HCT116 (cell line): ENCODE data around the gene NAA40. TPM values are rescaled to one million over a fixed set of nuclear protein-coding genes. Genes with fewer than 3 reads are reported as not detected.

Experiments used
- ATAC-seq: fragments of 200-7000 bp; cut with Tn5 transposase; 2 replicates; pipeline ENCODE4 v1.9.1; 2020; ENCODE audit warnings: mild to moderate bottlenecking, moderate library complexity
- BruUV-seq: library from RNA; stranded (reverse); fragments of 400-500 nt; replicated peaks from 2 replicates; lab custom pipeline; 2021; lab: Mats Ljungman, UMichigan
- CTCF ChIA-PET: fragments of 300-600 bp; sonication (Branson Sonifier 250); formaldehyde crosslinking; loops from one replicate; lab custom pipeline; 2021; ENCODE audit warnings: antibody characterized with exemption; lab: Charles Lee
- POLR2A ChIA-PET: fragments of 300-600, 350-600 bp; sonication (Branson Sonifier 250); formaldehyde crosslinking; loops from one replicate; lab custom pipeline; 2021; ENCODE audit warnings: antibody characterized with exemption; lab: Charles Lee
- RAD21 ChIA-PET, 2 experiments: fragments of 300-600 bp; sonication (Branson Sonifier 250); formaldehyde crosslinking; loops; one replicate each; lab custom pipeline; 2023; ENCODE audit warnings: low total read pairs in 2 of 2; ENCODE audit not compliant: uncharacterized antibody in 2 of 2, unreplicated experiment in 2 of 2, low non-redundant PET in 1 of 2; lab: Charles Lee
- DNase-seq: peaks from one replicate; pipeline ENCODE4 v3.0.0-alpha.2; 2010; ENCODE audit warnings: low read depth, low spot score
- H2AFZ ChIP-seq: fragments of 200-600 bp; shearing (Covaris generic), sonication (generic); 2 replicates; pipeline ENCODE4 v1.6.1; 2017; ENCODE audit warnings: low read depth, mixed run types, mixed read lengths, antibody characterized with exemption, low read length; ENCODE audit not compliant: poor library complexity, severe bottlenecking
- H3K27ac ChIP-seq: 2 replicates; pipeline ENCODE4 v1.5.1; 2012; ENCODE audit warnings: low read depth, low read length
- H3K27me3 ChIP-seq: fragments of 200-600 bp; sonication (generic); 2 replicates; pipeline ENCODE4 v1.6.1; 2016; ENCODE audit warnings: mixed run types, low read length, mixed read lengths; ENCODE audit not compliant: insufficient read depth
- H3K36me3 ChIP-seq, 2 experiments: fragments of 200-500 bp in 1 of 2; fragments of 200-600 bp in 1 of 2; sonication (Bioruptor generic) in 1 of 2; sonication (generic) in 1 of 2; 2 replicates each; pipeline versions ENCODE4 v1.5.1 to v1.6.1; 2014 to 2016; ENCODE audit warnings: low read length in 2 of 2, inconsistent platforms in 1 of 2, mixed read lengths in 1 of 2, mixed run types in 1 of 2; ENCODE audit not compliant: insufficient read depth in 2 of 2, control insufficient read depth in 1 of 2
- H3K4me1 ChIP-seq, 2 experiments: fragments of 200-600 bp in 1 of 2; sonication (generic) in 1 of 2; 2 replicates each; pipeline versions ENCODE4 v1.5.1 to v1.6.1; 2012 to 2017; ENCODE audit warnings: low read length in 2 of 2, inconsistent platforms in 1 of 2, mild to moderate bottlenecking in 1 of 2, mixed read lengths in 1 of 2, mixed run types in 1 of 2, moderate library complexity in 1 of 2; ENCODE audit not compliant: insufficient read depth in 2 of 2, control insufficient read depth in 1 of 2
- H3K4me2 ChIP-seq: fragments of 200-600 bp; sonication (generic); 2 replicates; pipeline ENCODE4 v1.6.1; 2017; ENCODE audit warnings: mixed run types, low read length, mixed read lengths
- H3K4me3 ChIP-seq, 2 experiments: fragments of 200-600 bp in 1 of 2; sonication (generic) in 1 of 2; replicated peaks in 1 of 2; 2 replicates each; pipeline ENCODE4 v1.5.1; 2011 to 2016; ENCODE audit warnings: low read length in 2 of 2, control low read depth in 1 of 2, low read depth in 1 of 2, mild to moderate bottlenecking in 1 of 2, mixed read lengths in 1 of 2, mixed run types in 1 of 2
- H3K79me2 ChIP-seq: fragments of 200-600 bp; sonication (generic); 2 replicates; pipeline ENCODE4 v1.6.1; 2017; ENCODE audit warnings: mild to moderate bottlenecking, mixed run types, low read length, moderate library complexity, mixed read lengths; ENCODE audit not compliant: insufficient read depth
- H3K9ac ChIP-seq: fragments of 200-600 bp; sonication (generic); 2 replicates; pipeline ENCODE4 v1.6.1; 2016; ENCODE audit warnings: low read length, mixed read lengths
- H3K9me2 ChIP-seq: fragments of 200-600 bp; sonication (generic), shearing (Covaris generic); 2 replicates; pipeline ENCODE4 v1.6.1; 2017; ENCODE audit warnings: mixed run types, mild to moderate bottlenecking, moderate library complexity; ENCODE audit not compliant: insufficient read depth
- H3K9me3 ChIP-seq, 2 experiments: fragments of 200-500 bp in 1 of 2; fragments of 200-600 bp in 1 of 2; sonication (Bioruptor generic) in 1 of 2; sonication (generic) in 1 of 2; 2 replicates each; pipeline ENCODE4 v1.6.1; 2014 to 2017; ENCODE audit warnings: low read length in 2 of 2, mixed read lengths in 2 of 2, inconsistent platforms in 1 of 2, low read depth in 1 of 2, mild to moderate bottlenecking in 1 of 2, mixed run types in 1 of 2, moderate library complexity in 1 of 2; ENCODE audit not compliant: control insufficient read depth in 1 of 2, insufficient read depth in 1 of 2
- H4K20me1 ChIP-seq: fragments of 200-600 bp; sonication (generic), shearing (Covaris generic); 2 replicates; pipeline ENCODE4 v1.6.1; 2017; ENCODE audit warnings: mixed run types, mild to moderate bottlenecking, moderate library complexity; ENCODE audit not compliant: insufficient read depth
- ATF3 ChIP-seq: IDR thresholded peaks from 2 replicates; pipeline ENCODE4 v1.6.1; 2012
- EGR1 ChIP-seq: IDR thresholded peaks from 2 replicates; pipeline ENCODE4 v1.6.1; 2012; ENCODE audit warnings: low read depth
- EZH2 ChIP-seq: fragments of 200-600 bp; sonication (generic); IDR thresholded peaks from 2 replicates; pipeline ENCODE4 v1.6.1; 2017; ENCODE audit warnings: antibody characterized with exemption, mixed run types
- JUND ChIP-seq: IDR thresholded peaks from 2 replicates; pipeline ENCODE4 v1.6.1; 2012
- POLR2AphosphoS5 ChIP-seq: IDR thresholded peaks from 2 replicates; pipeline ENCODE4 v1.6.1; 2011; ENCODE audit warnings: mild to moderate bottlenecking, low read depth, low read length, moderate library complexity
- REST ChIP-seq: IDR thresholded peaks from 2 replicates; pipeline ENCODE4 v1.6.1; 2012; ENCODE audit warnings: low read depth
- SIN3A ChIP-seq: IDR thresholded peaks from 2 replicates; pipeline ENCODE4 v1.6.1; 2012; ENCODE audit warnings: low read depth
- SRF ChIP-seq: IDR thresholded peaks from 2 replicates; pipeline ENCODE4 v1.6.1; 2012; ENCODE audit warnings: low read depth
- ZNF274 ChIP-seq: fragments of 200-500 bp; sonication (Bioruptor generic); IDR thresholded peaks from 2 replicates; pipeline ENCODE4 v1.6.1; 2014; ENCODE audit warnings: mild to moderate bottlenecking, low read depth, low read length, inconsistent platforms
- intact Hi-C: fragments of 100-400 bp; cut with micrococcal nuclease; formaldehyde crosslinking; loops from 2 replicates; pipeline ENCODE4 v1.10.0; 2022
- total RNA-seq: library from RNA; stranded (reverse); gene quantifications from one replicate; pipeline ENCODE4 v1.2.1, GENCODE V29; 2021; ENCODE audit not compliant: unreplicated experiment
- TF ChIP-seq, protein P1 (sequence below), 3 experiments: fragments of 200-600 bp in 1 of 3; sonication (generic) in 1 of 3; IDR thresholded peaks in 2 of 3; conservative IDR thresholded peaks in 1 of 3; 2 replicates each; pipeline ENCODE4 v1.5.1; 2012 to 2017; ENCODE audit warnings: low read depth in 2 of 3, low read length in 2 of 3, antibody characterized with exemption in 1 of 3, borderline replicate concordance in 1 of 3, control low read depth in 1 of 3, mild to moderate bottlenecking in 1 of 3, mixed read lengths in 1 of 3, mixed run types in 1 of 3, moderate library complexity in 1 of 3; ENCODE audit not compliant: insufficient read depth in 1 of 3

NAA40 gene
- total RNA-seq, 1 experiment from 2014 or later: 25.3 TPM

GRCh38 chr11:64001484-64002420 lies 63.0 kb downstream of the NAA40 start:
- Histone ChIP-seq H3K9ac (no peak overlapping the region), H3K9me3 (no peaks in the 10 kb centered on the region), H3K27me3 (no peaks in the 10 kb centered on the region), H3K4me1 (peaks cover 7 to 20% of the 10 kb centered on the region in 2 experiments), H3K4me3 (no peak overlapping the region), H3K27ac (no peak overlapping the region), H3K9me2 (no peaks in the 10 kb centered on the region), H3K79me2 (0 out of 2 replicates have a peak, but pooled peaks cover 3% of the 10 kb centered on the region), H3K36me3 (peaks cover 5 to 12% of the 10 kb centered on the region in 2 experiments; a peak in 3 of 4 replicates), H3K4me2 (no peak overlapping the region), H2AFZ (no peak overlapping the region), H4K20me1 (no peaks in the 10 kb centered on the region)
- DNase-seq (no peak), ATAC-seq (no peak)
- POLR2A ChIA-PET: no interaction called here
- TF ChIP-seq EGR1 (no peak), POLR2AphosphoS5 (no peak), REST (no peak), ATF3 (no peak), SRF (no peak), SIN3A (no peak), EZH2 (no peak), ZNF274 (no peak), JUND (no peak)
- TF ChIP-seq, protein P1, sequence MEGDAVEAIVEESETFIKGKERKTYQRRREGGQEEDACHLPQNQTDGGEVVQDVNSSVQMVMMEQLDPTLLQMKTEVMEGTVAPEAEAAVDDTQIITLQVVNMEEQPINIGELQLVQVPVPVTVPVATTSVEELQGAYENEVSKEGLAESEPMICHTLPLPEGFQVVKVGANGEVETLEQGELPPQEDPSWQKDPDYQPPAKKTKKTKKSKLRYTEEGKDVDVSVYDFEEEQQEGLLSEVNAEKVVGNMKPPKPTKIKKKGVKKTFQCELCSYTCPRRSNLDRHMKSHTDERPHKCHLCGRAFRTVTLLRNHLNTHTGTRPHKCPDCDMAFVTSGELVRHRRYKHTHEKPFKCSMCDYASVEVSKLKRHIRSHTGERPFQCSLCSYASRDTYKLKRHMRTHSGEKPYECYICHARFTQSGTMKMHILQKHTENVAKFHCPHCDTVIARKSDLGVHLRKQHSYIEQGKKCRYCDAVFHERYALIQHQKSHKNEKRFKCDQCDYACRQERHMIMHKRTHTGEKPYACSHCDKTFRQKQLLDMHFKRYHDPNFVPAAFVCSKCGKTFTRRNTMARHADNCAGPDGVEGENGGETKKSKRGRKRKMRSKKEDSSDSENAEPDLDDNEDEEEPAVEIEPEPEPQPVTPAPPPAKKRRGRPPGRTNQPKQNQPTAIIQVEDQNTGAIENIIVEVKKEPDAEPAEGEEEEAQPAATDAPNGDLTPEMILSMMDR (IDR thresholded peaks at IDR 0.05 in 2 of 3, conservative IDR thresholded peaks at IDR 0.05 in 1 of 3; ENCODE audit: borderline replicate concordance in 1 of 3, insufficient read depth in 1 of 3, low read depth in 2 of 3, low read length in 2 of 3): no peak
- CTCF ChIA-PET: no interaction called here
- RAD21 ChIA-PET: no interaction called here
- intact Hi-C loops: loop anchor here (10.0 kb wide), 1 partner anchor 143 kb away; no protein-coding TSS in a partner anchor
- BruUV-seq: no TSS peak
